Adrenal gland (tissue), 12 donors: ENCODE measurements around the gene AJM1. TPM values are rescaled to one million over a fixed set of nuclear protein-coding genes. Genes with fewer than 3 reads are reported as not detected.

ENCODE experiments used
- DNase-seq, 7 donors: peaks; one replicate each; pipeline ENCODE4 v3.0.0-alpha.2; 2019 to 2020
- H3K27ac ChIP-seq, 5 donors: fragments of 200-600 bp; sonication (generic) in 4 of 5; 1 replicate in 3 of 5; 2 replicates in 2 of 5; pipeline versions ENCODE4 v1.5.1 to v1.8.0; 2016 to 2020; ENCODE audit warnings: mild to moderate bottlenecking in 1 of 5
- H3K27me3 ChIP-seq: fragments of 200-600 bp; 2 replicates; pipeline ENCODE4 v1.8.0; 2021
- H3K36me3 ChIP-seq, 2 donors: fragments of 200-600 bp; replicated peaks in 1 of 2; 1 replicate in 1 of 2; 2 replicates in 1 of 2; pipeline versions ENCODE4 v1.5.1 to v1.8.0; 2018 to 2022
- H3K4me1 ChIP-seq, 2 donors: fragments of 200-600 bp; replicated peaks in 1 of 2; 1 replicate in 1 of 2; 2 replicates in 1 of 2; pipeline versions ENCODE4 v1.5.1 to v1.8.0; 2018 to 2021
- H3K4me3 ChIP-seq, 4 donors: fragments of 200-600 bp; sonication (generic) in 3 of 4; one replicate each; pipeline ENCODE4 v1.5.1; 2016 to 2018
- H3K9me3 ChIP-seq, 3 donors: fragments of 200-600 bp; sonication (generic) in 1 of 3; replicated peaks in 1 of 3; 1 replicate in 2 of 3; 2 replicates in 1 of 3; pipeline versions ENCODE4 v1.5.1 to v1.8.0; 2016 to 2021
- POLR2A ChIP-seq, 2 donors: fragments of 450-650 bp; IDR thresholded peaks; one replicate each; pipeline ENCODE4 v1.6.1; 2017; ENCODE audit warnings: antibody characterized with exemption in 2 of 2, mild to moderate bottlenecking in 2 of 2, moderate library complexity in 1 of 2
- WGBS, 4 donors: extraction: QIAGEN DNeasy Blood & Tissue Kit in 2 of 4; methylation state at CpG; one replicate each; pipeline versions ENCODE4 v1.1.5 to v1.1.7; 2013 to 2017; 5-methylcytosine and 5-hydroxymethylcytosine counted together
- intact Hi-C, 2 donors: fragments of 100-400 bp; cut with DNase I; formaldehyde crosslinking; loops; one replicate each; pipeline versions ENCODE4 v1.14.1 to v1.15.0; 2022 to 2023
- polyA plus RNA-seq, 3 donors: library from polyadenylated mRNA; stranded (reverse); fragments of 200-250 nt in 2 of 3; fragments of 350-450 nt in 1 of 3; fragmentation: Illumina TruSeq in 1 of 3; extraction: RNeasy Lipid Tissue Mini Kit (QIAGEN cat#74804) in 1 of 3; gene quantifications; one replicate each; pipeline ENCODE4 v1.2.3, GENCODE V29; 2013 to 2014
- total RNA-seq, 9 donors: library from RNA; depleted of rRNA in 4 of 9; stranded (reverse); fragments of >200 nt in 4 of 9; fragments of 120-200 nt in 1 of 9; fragmentation: NEBNext Ultra II Directional in 1 of 9; extraction: Animal tissue kit (Norgen Biotek cat#: 25700) in 1 of 9; gene quantifications; one replicate each; pipeline versions ENCODE4 v1.1.0 to v1.2.4, GENCODE V29; 2013 to 2023
- TF ChIP-seq, protein P1 (sequence below), 6 experiments: fragments of 450-650 bp in 4 of 6; fragments of 200-600 bp in 2 of 6; sonication (generic) in 1 of 6; IDR thresholded peaks; 1 replicate in 5 of 6; 2 replicates in 1 of 6; pipeline versions ENCODE4 v1.5.1 to v1.8.0; 2016 to 2021; ENCODE audit warnings: antibody characterized with exemption in 6 of 6, mild to moderate bottlenecking in 2 of 6, moderate library complexity in 1 of 6
- donor health status: healthy with polysubstance abuse.
- donor health status: Bipolar disorder and iron deficiency.
- donor health status: DM: yes; HTN: yes; CAD: no.
- donor health status: DM: no; HTN: no; CAD: no.
- donor health status: DM: no; HTN: no; CAD: no.
- donor health status: DM: yes; HTN: yes; CAD: no.

The AJM1 gene
- total and polyA plus RNA-seq, 12 donors = 0.33 to 13.7 (median 3.3) TPM

DNA sequence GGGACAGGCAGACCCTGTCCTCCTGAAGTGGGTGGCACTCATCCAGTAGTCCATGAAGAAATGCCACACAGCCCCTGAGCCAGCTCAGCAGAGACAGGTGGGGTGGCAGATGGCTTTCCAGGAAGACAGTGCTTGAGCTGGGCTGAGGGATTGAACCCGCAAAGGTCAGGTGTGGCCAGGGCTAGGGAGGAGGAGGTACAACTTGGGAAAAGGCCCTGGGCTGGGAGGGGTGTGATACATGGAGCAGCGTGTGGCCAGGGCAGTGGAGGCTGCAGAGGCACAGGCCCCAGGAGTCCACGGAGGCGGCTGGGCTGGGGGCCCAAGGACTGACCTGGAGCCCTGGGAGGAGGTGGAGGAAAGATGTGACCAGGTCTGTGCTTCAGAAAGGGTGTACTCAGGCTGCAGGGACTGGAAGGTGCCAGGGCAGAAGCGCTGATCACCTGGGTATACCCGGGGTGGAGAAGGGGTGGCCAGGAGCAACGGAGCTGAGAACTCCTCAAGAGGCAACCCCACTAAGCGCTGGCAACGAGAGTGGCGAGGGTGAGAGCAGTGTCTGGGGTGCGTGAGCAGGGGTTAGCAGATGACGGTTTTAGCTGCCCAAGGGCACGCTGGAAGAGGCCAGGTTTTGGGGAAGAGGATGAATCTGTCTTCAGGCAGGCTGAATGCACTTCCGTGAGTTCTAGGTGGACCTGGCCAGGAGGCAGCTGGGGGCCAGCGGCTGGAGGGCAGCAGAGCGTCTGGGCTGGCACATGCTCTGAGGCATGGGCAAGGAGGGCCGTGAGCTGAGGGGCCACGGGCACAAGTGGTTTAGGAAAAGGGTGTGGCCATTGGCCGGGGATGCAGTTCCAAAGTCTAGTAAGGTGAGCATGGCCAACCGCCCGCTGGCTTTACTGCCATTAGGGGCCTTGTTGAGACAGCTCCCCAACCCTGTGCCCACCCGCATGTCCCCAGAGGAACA is 38.4 kb upstream of the AJM1 start:
- H3K36me3 ChIP-seq = no peaks in the 10 kb centered on the region
- H3K4me3 ChIP-seq = no peak overlapping the region
- H3K9me3 ChIP-seq = no peaks in the 10 kb centered on the region
- DNase-seq = no peak
- H3K27me3 ChIP-seq = peaks cover 7% of the 10 kb centered on the region
- intact Hi-C loops = no loop called here
- H3K27ac ChIP-seq = no peak overlapping the region
- peaks cover 9 to 37% of the 10 kb centered on the region in 2 donors for H3K4me1 ChIP-seq
- 92 to 96% (median 95%) methylated on average over 20 to 22 of the region's 22 CpGs for WGBS, 4 donors
- TF ChIP-seq POLR2A (IDR thresholded peaks at IDR 0.05) = no peak
- TF ChIP-seq, protein P1, sequence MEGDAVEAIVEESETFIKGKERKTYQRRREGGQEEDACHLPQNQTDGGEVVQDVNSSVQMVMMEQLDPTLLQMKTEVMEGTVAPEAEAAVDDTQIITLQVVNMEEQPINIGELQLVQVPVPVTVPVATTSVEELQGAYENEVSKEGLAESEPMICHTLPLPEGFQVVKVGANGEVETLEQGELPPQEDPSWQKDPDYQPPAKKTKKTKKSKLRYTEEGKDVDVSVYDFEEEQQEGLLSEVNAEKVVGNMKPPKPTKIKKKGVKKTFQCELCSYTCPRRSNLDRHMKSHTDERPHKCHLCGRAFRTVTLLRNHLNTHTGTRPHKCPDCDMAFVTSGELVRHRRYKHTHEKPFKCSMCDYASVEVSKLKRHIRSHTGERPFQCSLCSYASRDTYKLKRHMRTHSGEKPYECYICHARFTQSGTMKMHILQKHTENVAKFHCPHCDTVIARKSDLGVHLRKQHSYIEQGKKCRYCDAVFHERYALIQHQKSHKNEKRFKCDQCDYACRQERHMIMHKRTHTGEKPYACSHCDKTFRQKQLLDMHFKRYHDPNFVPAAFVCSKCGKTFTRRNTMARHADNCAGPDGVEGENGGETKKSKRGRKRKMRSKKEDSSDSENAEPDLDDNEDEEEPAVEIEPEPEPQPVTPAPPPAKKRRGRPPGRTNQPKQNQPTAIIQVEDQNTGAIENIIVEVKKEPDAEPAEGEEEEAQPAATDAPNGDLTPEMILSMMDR (IDR thresholded peaks at IDR 0.05) = no peak

DNA sequence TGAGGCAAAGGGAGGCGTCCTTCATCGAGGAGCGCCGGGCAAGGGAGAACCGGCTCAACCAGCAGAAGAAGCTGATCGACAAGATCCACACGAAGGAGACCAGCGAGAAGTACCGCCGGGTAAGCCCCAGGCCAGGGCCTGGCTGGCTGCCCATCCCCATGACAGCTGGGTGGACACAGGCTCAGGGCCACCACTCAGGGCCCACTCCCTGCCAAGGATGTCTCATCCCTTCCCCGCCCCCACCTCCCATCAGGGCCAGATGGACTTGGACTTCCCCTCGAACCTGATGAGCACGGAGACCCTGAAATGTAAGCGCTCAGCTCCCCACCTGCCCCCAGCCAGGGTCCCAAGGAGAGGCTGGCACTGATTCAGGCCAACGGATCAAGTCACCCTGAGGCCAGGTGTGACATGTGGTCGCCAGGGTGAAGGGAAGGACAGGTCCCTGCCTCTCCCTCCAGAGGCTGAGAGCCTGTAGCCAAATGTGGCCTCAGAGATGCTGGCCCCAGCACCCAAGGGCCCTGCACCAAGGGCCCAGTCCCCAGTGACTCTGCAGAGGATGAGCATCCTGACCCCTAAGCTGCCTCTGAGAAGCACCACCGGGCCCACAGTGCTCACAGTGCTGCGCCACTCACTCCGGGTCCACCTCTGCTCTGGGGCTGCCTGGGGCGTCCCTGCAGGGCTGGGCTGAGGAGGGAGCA is 37.6 kb upstream of the AJM1 start:
- DNase-seq = peak in 2 of 7 donors; percentile 35 to 39

DNA sequence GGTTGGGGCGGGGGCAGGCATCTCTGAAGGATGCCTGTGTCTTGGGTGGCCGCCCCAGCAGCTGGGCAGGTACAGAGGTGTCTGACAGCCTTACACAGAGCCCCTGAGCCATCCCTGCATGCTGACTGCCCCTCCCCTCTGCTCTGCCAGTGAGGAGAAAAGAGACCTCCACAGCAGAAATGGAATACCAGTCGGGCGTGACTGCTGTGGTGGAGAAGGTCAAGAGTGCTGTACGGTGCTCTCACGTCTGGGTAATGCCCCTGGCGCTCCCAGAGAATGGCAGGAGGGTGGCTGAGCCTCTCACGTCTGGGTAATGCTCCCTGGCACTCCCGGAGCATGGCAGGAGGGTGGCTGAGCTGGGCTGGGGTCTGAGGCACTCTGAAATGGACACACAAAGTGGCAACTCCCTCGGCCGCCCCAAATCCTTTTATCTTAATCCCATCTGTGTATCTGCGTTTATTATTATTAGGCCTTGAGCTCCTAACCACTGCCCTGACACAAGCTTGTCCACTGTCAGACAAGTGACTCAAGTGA is 37.0 kb upstream of the AJM1 start:
- TF ChIP-seq, protein P1 (IDR thresholded peaks at IDR 0.05) = no peak
- TF ChIP-seq POLR2A (IDR thresholded peaks at IDR 0.05) = no peak
- Histone ChIP-seq H3K27ac (no peak overlapping the region), H3K27me3 (no peaks in the 10 kb centered on the region), H3K9me3 (no peaks in the 10 kb centered on the region), H3K4me1 (peaks cover 9 to 33% of the 10 kb centered on the region in 2 donors), H3K36me3 (no peaks in the 10 kb centered on the region), H3K4me3 (no peak overlapping the region)
- peak in 1 of 7 donors; percentile 22 for DNase-seq
- 63 to 83% (median 78%) methylated on average over 10 to 12 of the region's 12 CpGs for WGBS, 4 donors
- intact Hi-C loops = no loop called here

More for the DNA sequence above, 37.6 kb upstream of the AJM1 start:
- intact Hi-C loops = no loop called here
- no peak overlapping the region for H3K27ac ChIP-seq
- H3K27me3 ChIP-seq = no peaks in the 10 kb centered on the region
- H3K4me3 ChIP-seq = no peak overlapping the region
- no peaks in the 10 kb centered on the region for H3K36me3 ChIP-seq
- no peaks in the 10 kb centered on the region for H3K9me3 ChIP-seq
- TF ChIP-seq, protein P1 (IDR thresholded peaks at IDR 0.05) = no peak
- TF ChIP-seq POLR2A (IDR thresholded peaks at IDR 0.05) = no peak
- H3K4me1 ChIP-seq = peaks cover 9 to 37% of the 10 kb centered on the region in 2 donors
- WGBS, 4 donors = 92 to 95% (median 93%) methylated on average over 10 to 20 of the region's 20 CpGs

GRCh38 chr9:136806067-136806466 is 36.2 kb upstream of the AJM1 start:
- H3K4me3 ChIP-seq = no peak overlapping the region
- no peak for DNase-seq
- no peak for TF ChIP-seq POLR2A (IDR thresholded peaks at IDR 0.05)
- TF ChIP-seq, protein P1 (IDR thresholded peaks at IDR 0.05) = no peak
- no peaks in the 10 kb centered on the region for H3K27me3 ChIP-seq
- 93 to 97% (median 95%) methylated on average over 3 to 10 of the region's 10 CpGs for WGBS, 4 donors
- intact Hi-C loops = no loop called here
- no peaks in the 10 kb centered on the region for H3K9me3 ChIP-seq
- H3K36me3 ChIP-seq = no peaks in the 10 kb centered on the region
- H3K27ac ChIP-seq = no peak overlapping the region
- H3K4me1 ChIP-seq = peaks cover 9 to 25% of the 10 kb centered on the region in 2 donors
